IPS DF 19.7 (cell line): Measurements from ENCODE around the gene DCP1A.
"Not testable (repeated sequence)": the region's sequence is repeated elsewhere in the genome, so short reads cannot be mapped to it uniquely, and the experiment has no call there.

ENCODE experiments used
- DNase-seq: peaks from one replicate; pipeline ENCODE4 v3.0.0-alpha.2; 2013; ENCODE audit warnings: low read depth, low spot score

The DCP1A gene

GRCh38 chr3:53347261-53348064, at the start of gene DCP1A:
Gene DCP1A (minus strand): TSS chr3:53347543. CDS start chr3:53347517, 26 bp downstream.
- DNase-seq = peak; percentile 93

DNA sequence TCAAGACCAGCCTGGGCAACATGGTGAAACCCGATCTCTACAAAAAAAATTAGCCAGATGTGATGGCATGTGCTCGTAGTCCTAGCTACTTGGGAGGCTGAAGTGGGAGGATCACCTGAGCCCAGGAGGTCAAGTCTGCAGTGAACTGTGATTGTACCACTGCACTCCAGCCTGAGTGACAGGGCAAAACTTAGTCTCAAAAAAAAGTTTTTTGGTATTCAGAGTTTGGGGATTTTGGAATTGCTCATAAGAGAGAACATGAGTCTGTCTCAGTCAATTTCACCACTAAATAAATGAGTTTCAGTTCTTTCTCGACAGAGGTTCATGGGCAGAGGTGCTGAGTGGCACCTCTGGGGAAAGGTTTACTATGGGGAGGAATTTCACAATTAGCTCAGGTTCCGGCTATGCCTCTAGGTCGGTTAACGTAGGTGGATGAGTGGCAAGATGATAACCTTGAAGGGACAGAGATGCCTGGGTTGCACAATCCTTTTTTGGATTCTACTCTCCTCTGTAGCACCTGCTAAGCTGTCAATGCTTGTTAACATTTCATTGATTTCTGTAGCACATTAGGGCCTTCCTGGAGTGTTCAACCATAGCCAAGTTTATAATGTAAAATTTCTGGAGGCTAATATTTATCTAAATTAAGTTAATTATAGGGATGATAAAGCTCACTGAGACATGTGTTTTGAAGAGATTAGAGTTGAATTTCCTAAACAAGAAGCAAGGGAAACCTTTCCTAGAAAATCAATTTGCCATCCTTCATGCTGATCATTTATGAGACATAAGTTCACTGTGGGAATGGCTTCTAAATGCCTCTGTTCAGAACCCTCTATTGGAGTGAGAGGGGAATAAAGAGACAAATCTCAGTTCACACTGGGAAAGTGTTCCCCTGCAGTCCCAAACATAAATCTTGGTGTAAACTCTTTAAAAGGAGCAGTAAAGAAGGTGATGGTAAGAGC, 37.4 kb upstream of the DCP1A start:
- no peak for DNase-seq

- no peak for DNase-seq
Observed at GRCh38 chr3:53382106-53382505, 34.8 kb upstream of the DCP1A start.

DNA sequence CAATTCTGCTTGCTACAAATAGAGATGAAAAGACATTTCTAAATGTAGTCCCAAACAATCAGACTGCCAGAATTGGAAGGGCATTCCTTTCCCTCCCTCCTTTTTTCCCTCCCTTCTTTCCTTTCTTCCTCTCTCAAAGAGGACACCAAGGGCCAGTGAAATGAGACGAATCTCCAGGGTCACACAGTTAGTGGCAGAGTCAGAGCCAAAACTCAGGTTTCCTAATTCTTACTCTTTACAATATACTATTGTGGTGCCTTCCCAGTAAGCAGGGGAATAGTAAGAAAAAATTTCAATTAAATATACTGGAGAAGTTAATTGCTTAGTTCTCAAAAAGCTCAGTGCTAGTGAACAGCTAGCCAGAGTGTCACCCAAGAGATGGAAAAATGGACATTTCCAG, 33.0 kb upstream of the DCP1A start:
- no peak for DNase-seq

DNA sequence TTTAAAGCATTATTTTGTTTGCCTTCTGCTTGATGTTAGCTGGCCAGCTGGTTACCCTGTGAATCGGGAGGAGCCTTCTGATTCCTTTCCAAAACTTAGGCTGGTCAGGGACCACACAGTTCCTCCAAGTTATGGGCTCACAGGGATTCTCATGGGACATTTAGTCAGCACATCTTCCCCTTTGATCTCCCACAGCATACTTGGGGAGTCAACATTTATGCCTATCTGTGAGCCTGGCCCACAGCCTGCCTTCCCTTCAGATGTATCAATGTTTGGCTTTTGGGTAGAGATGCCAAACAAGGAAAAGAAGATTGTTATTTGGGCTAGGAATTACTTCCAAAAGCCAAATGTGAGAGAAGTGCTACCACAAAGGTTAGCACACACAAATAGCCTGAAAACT, 32.6 kb upstream of the DCP1A start:
- no peak for DNase-seq

- DNase-seq = no peak
Observed at GRCh38 chr3:53377794-53378193, 30.5 kb upstream of the DCP1A start.

DNA sequence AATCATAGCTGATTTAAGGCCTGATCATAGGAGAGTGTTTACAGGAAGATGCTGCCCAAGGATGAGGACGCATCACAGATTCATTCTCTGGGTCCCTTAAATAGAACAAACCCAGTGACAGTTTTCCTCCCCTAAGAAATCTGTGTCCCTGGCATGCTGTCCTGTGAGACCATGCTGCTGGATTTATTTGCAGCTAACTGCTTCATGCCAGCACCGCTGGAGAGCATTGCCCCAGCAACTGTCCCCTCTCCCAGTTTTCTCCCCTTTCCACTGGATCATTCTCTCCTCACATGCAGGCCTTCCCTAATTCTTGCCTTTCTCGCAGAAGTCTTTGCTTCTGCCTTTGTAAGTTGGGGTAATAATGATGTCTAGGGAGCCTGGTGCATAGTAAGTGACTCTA, 29.3 kb upstream of the DCP1A start:
- DNase-seq = no peak

DNA sequence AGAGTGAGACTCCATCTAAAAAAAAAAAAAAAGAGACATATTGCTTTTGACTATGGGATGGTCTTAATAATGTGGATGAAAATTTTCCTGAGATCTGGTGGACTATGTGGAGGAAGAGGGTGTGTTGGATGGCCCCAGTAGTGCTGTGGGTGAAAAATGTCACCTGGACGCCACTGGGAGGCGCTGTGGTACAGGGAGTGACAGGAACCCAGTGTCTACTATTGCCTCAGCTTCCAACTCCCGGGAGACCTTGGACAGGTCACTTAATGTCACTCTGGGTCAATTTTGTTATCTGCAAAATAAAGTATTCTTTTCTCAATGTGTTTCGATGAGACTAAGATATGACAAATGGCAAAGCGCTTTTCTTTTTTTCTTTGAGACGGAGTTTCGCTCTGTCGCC, 27.7 kb upstream of the DCP1A start:
- DNase-seq = peak; percentile 48

GRCh38 chr3:53370719-53371118, 23.4 kb upstream of the DCP1A start:
- DNase-seq = not testable (repeated sequence)

DNA sequence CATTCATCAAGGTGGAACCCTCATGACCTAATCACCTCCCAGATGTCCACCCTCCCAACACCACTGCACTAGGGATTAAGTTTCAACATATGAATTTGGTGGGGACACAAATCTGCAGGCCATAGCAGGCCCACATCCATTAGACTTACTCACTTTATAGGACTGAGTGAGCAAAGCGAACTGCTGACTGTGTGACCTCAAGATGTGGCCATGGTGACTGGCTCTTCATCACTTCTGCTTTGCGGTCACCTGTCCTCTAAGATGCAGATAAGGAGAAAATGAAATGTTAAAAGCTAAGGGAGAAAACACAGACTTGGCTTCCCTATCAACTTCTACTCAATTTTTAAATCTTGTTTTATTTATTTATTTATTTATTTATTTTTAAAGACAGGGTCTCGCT, 14.5 kb upstream of the DCP1A start:
- no peak for DNase-seq

DNA sequence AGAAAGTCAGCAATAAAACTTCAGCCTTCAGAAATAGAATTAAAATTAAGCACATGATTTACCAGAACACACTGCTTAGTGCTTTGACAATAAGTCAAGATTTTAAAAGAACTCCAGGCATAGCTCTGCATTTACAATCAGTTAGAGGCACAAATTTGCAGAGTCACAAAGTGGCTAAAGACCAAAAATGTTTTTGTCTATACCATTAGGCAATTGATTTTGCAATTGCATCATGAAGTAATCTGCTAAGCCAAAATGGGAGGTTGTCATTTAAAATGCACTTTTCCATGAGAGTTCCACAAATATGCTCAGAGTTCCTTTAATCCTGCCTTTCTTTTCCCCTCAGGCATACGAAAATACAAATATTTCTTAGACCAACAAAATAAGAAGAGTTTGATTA, 10.1 kb upstream of the DCP1A start:
- DNase-seq = no peak

- no peak for DNase-seq
Observed at GRCh38 chr3:53354945-53355498, 7.7 kb upstream of the DCP1A start.

DNA sequence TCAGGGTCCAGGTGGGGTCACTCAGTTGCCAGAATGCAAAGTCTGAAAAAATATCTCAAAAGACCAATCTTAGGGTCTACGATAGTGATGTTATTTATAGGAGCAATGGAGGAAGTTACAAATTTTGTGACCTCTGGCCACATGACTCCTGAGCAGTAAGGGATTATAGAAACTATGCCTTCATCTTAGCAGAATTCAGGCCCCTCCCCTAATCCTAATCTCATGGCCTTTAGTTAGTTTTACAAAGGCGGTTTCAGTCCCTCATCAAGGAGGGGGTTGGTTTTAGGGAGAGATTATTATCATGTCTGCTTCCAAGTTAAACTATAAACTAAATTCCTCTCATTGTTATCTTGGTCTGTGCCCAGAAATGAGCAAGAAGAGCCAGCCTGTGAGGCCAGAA, 5.9 kb upstream of the DCP1A start:
- DNase-seq = no peak

DNA sequence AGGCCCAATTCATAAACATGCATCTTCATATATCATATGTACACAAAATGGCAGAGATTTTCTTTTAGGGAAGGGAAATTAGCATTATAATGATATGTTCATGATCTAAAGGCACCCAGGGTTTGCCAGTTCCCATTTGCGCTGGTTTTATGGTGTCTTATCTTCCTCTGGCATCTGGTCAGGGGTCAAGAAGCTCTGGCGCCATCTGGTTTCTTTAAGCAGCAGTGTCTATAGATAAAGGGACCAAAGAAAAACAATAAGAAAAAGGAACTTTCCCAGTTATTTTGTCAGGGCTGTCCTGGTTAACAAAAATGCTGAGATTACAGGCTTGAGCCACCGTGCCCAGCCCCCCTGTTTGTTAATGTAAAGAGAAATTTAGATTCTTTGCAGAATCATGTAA, 3.3 kb upstream of the DCP1A start:
- DNase-seq = no peak

DNA sequence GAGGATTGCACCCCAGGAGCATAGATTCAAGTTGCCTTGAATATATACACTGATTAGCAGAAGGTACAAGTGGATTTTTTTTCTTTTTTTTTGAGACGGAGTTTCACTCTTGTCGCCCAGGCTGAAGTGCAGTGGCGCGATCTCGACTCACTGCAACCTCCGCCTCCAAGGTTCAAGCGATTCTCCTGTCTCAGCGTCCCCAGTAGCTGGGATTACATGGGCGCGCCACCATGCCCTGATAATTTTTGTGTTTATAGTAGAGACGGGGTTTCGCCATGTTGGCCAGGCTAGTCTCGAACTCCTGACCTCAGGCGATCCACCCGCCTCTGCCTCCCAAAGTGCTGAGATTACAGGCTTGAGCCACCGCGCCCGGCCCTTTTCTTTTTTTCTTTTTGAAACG, 775 bp upstream of the DCP1A start:
- DNase-seq = not testable (repeated sequence)

GRCh38 chr3:53346922-53347260, 452 bp downstream of the DCP1A start:
- no peak for DNase-seq

- DNase-seq = no peak
Observed at GRCh38 chr3:53346514-53346913, 829 bp downstream of the DCP1A start.

- no peak for DNase-seq
Observed at GRCh38 chr3:53342353-53342752, 5.0 kb downstream of the DCP1A start.

GRCh38 chr3:53337167-53337940, 10.0 kb downstream of the DCP1A start:
- DNase-seq = no peak

GRCh38 chr3:53334742-53335141, 12.6 kb downstream of the DCP1A start:
- DNase-seq = no peak

DNA sequence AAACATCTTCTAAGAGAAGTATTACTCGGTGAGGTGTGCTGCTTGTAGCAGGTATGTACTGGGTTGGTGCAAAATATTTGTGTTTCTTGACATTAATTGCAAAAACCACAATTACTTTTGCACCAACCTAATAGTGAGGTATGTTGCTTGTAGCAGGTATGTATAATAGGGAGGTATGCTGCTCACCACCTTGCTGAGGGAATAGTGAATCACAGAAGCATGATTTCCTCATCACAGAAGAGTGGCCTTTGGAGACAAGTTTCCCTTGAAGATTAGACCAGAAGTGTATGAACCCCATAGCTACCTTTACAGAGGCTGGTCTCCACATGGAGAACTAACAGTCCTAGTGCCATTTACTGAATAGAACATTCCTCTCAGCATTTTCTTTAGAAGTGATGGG, 15.5 kb downstream of the DCP1A start:
- no peak for DNase-seq

DNA sequence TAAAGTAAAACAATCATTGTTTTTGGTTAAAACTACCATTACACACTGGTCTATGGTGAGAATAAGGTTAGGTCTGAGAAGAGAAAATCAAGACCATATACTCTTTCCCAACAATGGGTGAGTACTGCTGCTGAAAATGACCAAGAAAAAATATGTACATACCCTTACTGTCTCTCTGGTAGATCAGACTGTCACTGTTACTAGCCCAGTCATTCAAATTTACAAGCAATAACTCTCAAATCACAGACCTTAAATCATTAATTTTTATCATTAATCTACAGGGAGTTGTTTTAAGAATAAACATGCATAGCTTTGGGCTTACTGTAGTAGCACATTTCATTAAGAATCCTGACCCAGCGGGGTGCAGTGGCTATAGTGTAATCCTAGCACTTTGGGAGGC, 17.4 kb downstream of the DCP1A start:
- no peak for DNase-seq
